H1 (cell line): ENCODE measurements around the gene MCL1. TPM values are rescaled to one million over a fixed set of nuclear protein-coding genes. Genes with fewer than 3 reads are reported as not detected.

Experiments used
- BACH1 ChIP-seq: IDR thresholded peaks from 2 replicates; pipeline ENCODE4 v1.6.1; 2012; ENCODE audit warnings: low read length, improper control_type of control experiment
- CEBPB ChIP-seq: IDR thresholded peaks from 2 replicates; pipeline ENCODE4 v1.6.1; 2012; ENCODE audit warnings: low read depth, low read length
- KDM1A ChIP-seq: fragments of 200-600, 300-600 bp; sonication (generic); IDR thresholded peaks from 2 replicates; pipeline ENCODE4 v1.7.1; 2016; ENCODE audit warnings: mild to moderate bottlenecking, low read length, borderline replicate concordance
- NANOG ChIP-seq: IDR thresholded peaks from 2 replicates; pipeline ENCODE4 v1.6.1; 2011; ENCODE audit warnings: low read length, low read depth, mild to moderate bottlenecking, inconsistent platforms; ENCODE audit not compliant: insufficient read depth, poor library complexity, severe bottlenecking
- POU5F1 ChIP-seq: IDR thresholded peaks from 2 replicates; pipeline ENCODE4 v1.6.1; 2011; ENCODE audit warnings: low read depth, mild to moderate bottlenecking, low read length, moderate library complexity
- RAD21 ChIP-seq, 2 experiments: IDR thresholded peaks in 1 of 2; conservative IDR thresholded peaks in 1 of 2; 2 replicates each; pipeline ENCODE4 v1.6.1; 2011; ENCODE audit warnings: low read depth in 2 of 2, low read length in 2 of 2, improper control_type of control experiment in 1 of 2, inconsistent platforms in 1 of 2, mild to moderate bottlenecking in 1 of 2, moderate library complexity in 1 of 2
- SUZ12 ChIP-seq: fragments of 200-600 bp; sonication (generic); IDR thresholded peaks from 2 replicates; pipeline ENCODE4 v1.6.1; 2012; ENCODE audit warnings: mild to moderate bottlenecking, inconsistent platforms, low read length, moderate library complexity, mixed read lengths
- polyA plus RNA-seq, 7 experiments: library from polyadenylated mRNA; depleted of rRNA in 3 of 7; stranded (reverse) in 5 of 7; unstranded in 2 of 7; fragments of >200 nt in 5 of 7; fragments of 200-250 nt in 2 of 7; gene quantifications; 1 replicate in 5 of 7; 2 replicates in 1 of 7; 4 replicates in 1 of 7; pipeline versions ENCODE4 v1.2.1 to v1.2.3, GENCODE V29; 2011 to 2013; ENCODE audit warnings: missing spikeins in 2 of 7, mixed read lengths in 2 of 7
- total RNA-seq: library from RNA; stranded (reverse); fragmentation: NEBNext Ultra II Directional; extraction: Animal tissue kit (Norgen Biotek cat#: 25700); gene quantifications from 2 replicates; pipeline ENCODE4 v1.2.1, GENCODE V29; 2021

The MCL1 gene
- total and polyA plus RNA-seq, 2 of the 8 experiments (the other 6 are each of a cell fraction or from before 2014, with no cell fraction given): 61.1 to 218 TPM

DNA sequence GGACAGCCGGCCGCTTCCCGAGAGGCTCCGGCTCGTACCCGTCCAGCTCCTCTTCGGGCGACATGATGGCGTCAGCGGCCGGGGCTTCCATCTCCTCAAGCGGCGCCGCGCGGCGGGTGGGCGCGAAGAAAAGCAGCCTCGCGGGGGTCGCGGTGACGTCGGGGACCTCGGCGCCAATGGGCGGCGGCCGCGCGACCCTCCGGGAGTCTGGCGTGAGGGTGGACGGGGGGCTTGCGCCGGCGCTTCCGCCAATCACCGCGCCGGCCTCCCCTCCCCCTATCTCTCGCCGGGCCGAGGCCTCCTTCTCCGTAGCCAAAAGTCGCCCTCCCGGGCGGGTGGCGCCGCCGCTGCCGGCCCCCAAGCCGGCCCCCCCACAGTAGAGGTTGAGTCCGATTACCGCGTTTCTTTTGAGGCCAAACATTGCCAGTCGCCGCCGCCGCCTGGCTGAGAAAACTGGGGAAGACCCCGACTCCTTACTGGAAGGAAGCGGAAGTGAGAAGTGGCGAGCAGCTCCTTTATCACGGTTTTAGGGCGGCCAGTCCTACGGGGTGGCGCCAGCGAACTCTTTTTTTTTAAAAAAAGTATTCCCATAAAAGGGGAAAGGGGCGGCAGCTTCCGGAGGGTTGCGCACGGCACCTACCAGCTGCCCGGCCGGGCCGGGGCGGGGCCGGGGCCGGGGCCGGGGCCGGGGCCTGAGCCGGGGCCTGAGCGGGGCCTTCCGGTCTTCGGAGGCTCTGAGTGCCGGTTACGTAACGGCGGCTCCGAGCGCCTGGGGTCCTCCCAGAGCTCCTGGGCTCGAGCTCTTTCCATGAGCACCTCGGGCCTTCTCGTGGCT, at the start of gene MCL1 (continued):
- TF ChIP-seq NANOG: peak; percentile 1
- peak in 1 of 2 experiments; percentile 15; a peak in 1 of 4 replicates for TF ChIP-seq RAD21 (IDR thresholded peaks at IDR 0.05 in 1 of 2, conservative IDR thresholded peaks at IDR 0.05 in 1 of 2; ENCODE audit: low read depth in 2 of 2, low read length in 2 of 2)
- no peak for TF ChIP-seq BACH1
- no peak for TF ChIP-seq SUZ12
- TF ChIP-seq KDM1A: no peak
- TF ChIP-seq CEBPB: peak; percentile 68
- TF ChIP-seq POU5F1: no peak
